ENCODE data around the gene TIRAP. TPM values are rescaled to one million over a fixed set of nuclear protein-coding genes. Genes with fewer than 3 reads are reported as not detected.

Gene TIRAP
- total and polyA plus RNA-seq, 2 of the 8 experiments (the other 6 are each of a cell fraction or from before 2014, with no cell fraction given): 5.3 TPM

DNA sequence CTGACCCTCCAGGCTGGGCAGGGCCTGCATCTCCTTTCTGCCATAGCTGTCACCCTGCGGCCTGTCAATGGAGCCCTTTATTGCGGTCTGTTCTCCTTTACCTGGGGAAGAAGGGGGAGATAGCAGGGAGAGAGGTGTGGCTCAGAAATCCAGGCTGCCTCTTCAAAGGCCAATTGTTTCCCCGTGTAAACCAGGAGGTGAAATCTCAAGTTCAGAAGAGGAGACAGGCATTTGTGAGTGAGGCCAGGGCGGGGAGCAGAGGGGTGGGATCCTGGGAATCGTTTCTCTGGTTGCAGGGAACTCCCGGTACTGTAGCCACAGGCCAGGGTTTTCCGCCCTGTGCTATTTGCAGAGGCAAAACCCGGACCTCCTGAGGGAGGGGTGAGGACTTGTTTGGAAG is 30.1 kb downstream of the TIRAP start (continued):
- TF ChIP-seq CHD7 (IDR thresholded peaks at IDR 0.05; ENCODE audit: insufficient replicate concordance, low read length) (no peak), HDAC2 (IDR thresholded peaks at IDR 0.05; ENCODE audit: borderline replicate concordance in 1 of 2, low read depth in 2 of 2, low read length in 2 of 2) (no peak), CTBP2 (IDR thresholded peaks at IDR 0.05; ENCODE audit: borderline replicate concordance, insufficient read depth, insufficient read length, low read length) (no peak), SIRT6 (IDR thresholded peaks at IDR 0.05; ENCODE audit: low read length) (no peak), SAP30 (IDR thresholded peaks at IDR 0.05; ENCODE audit: insufficient read depth, insufficient replicate concordance, low read length) (no peak), GTF2F1 (IDR thresholded peaks at IDR 0.05; ENCODE audit: borderline replicate concordance, low read depth, low read length) (no peak), SP2 (IDR thresholded peaks at IDR 0.05; ENCODE audit: low read length) (no peak), POLR2AphosphoS5 (IDR thresholded peaks at IDR 0.05; ENCODE audit: low read depth, low read length) (no peak), ATF2 (IDR thresholded peaks at IDR 0.05; ENCODE audit: low read length) (no peak), BCL11A (IDR thresholded peaks at IDR 0.05; ENCODE audit: low read depth in 2 of 2, low read length in 2 of 2) (no peak)

Measured in H1 (cell line).